Adipose tissue (tissue), 3 donors: ENCODE results near the gene ALG5. TPM values are rescaled to one million over a fixed set of nuclear protein-coding genes. Genes with fewer than 3 reads are reported as not detected.

Source experiments
- polyA plus RNA-seq, 3 donors: library from polyadenylated mRNA; stranded (reverse); fragments of 200-250 nt; gene quantifications; one replicate each; pipeline ENCODE4 v1.2.3, GENCODE V29; 2013
- donor health status: healthy with polysubstance abuse.
- donor health status: Bipolar disorder and iron deficiency.
- donor health status: healthy.

ALG5 gene
- polyA plus RNA-seq, 3 donors = 40.2 to 73.4 (median 41.9) TPM

Other genes starting within 250 kb of the ALG5 start
- 1 to 10 TPM; 2.2 to 4.9 (median 2.8) TPM for gene RFXAP, start 180.1 kb downstream of the ALG5 start, polyA plus RNA-seq
- 1 to 10 TPM in 2 of 3 donors, under 1 TPM in 1; 0.46 to 2.8 (median 2.7) TPM for gene SMAD9, start 79.1 kb downstream of the ALG5 start, polyA plus RNA-seq
- gene EXOSC8, start 1.4 kb upstream of the ALG5 start, polyA plus RNA-seq = 10 to 100 TPM; 15.3 to 30.5 (median 22.3) TPM
- gene SUPT20H, start 60.3 kb upstream of the ALG5 start, polyA plus RNA-seq = 10 to 100 TPM; 12.6 to 20.9 (median 14.0) TPM
- not detected for gene CSNK1A1L, start 106.3 kb upstream of the ALG5 start, polyA plus RNA-seq